NCI-H2107 treated with DMSO at 0.1 percent for 48 hours (cell line): ENCODE data around the gene KLF17.
"Not testable (repeated sequence)": the region's sequence is repeated elsewhere in the genome, so short reads cannot be mapped to it uniquely, and the experiment has no call there.

Experiments
- DNase-seq: peaks from one replicate; lab custom pipeline; 2025; ENCODE audit not compliant: unreplicated experiment; lab: John Stamatoyannopoulos, UW

KLF17 gene

GRCh38 chr1:44108971-44109370, 9.7 kb upstream of the KLF17 start:
- no peak for DNase-seq

- DNase-seq: no peak
Measured at GRCh38 chr1:44110916-44111315, 7.7 kb upstream of the KLF17 start.

GRCh38 chr1:44111861-44112260, 6.8 kb upstream of the KLF17 start:
- no peak for DNase-seq

- DNase-seq: no peak
Measured at GRCh38 chr1:44112486-44112885, 6.1 kb upstream of the KLF17 start.

- DNase-seq: no peak
Measured at GRCh38 chr1:44113095-44113609, 5.5 kb upstream of the KLF17 start.

- DNase-seq: no peak
Measured at GRCh38 chr1:44114098-44114497, 4.5 kb upstream of the KLF17 start.

- DNase-seq: not testable (repeated sequence)
Measured at GRCh38 chr1:44117272-44117671, 1.3 kb upstream of the KLF17 start.

- no peak for DNase-seq
Measured at GRCh38 chr1:44119525-44119924, 904 bp downstream of the KLF17 start.

GRCh38 chr1:44120398-44120949, 1.9 kb downstream of the KLF17 start:
- no peak for DNase-seq

GRCh38 chr1:44129616-44130500, 11.2 kb downstream of the KLF17 start:
- DNase-seq: no peak

- no peak for DNase-seq
Measured at GRCh38 chr1:44131411-44131810, 12.8 kb downstream of the KLF17 start.

- no peak for DNase-seq
Measured at GRCh38 chr1:44134071-44134920, 15.7 kb downstream of the KLF17 start.

GRCh38 chr1:44135886-44136285, 17.3 kb downstream of the KLF17 start:
- DNase-seq: no peak

GRCh38 chr1:44138239-44138638, 19.6 kb downstream of the KLF17 start:
- DNase-seq: no peak

GRCh38 chr1:44139565-44139964, 20.9 kb downstream of the KLF17 start:
- DNase-seq: not testable (repeated sequence)

GRCh38 chr1:44141531-44141930, 22.9 kb downstream of the KLF17 start, which contains the start of gene KLF18:
KLF18 (minus strand) TSS chr1:44141631; CDS start chr1:44141631, 0 bp downstream.
- DNase-seq: no peak

GRCh38 chr1:44144962-44145756, 26.5 kb downstream of the KLF17 start:
- DNase-seq: no peak

GRCh38 chr1:44146536-44147361, 28.1 kb downstream of the KLF17 start:
- DNase-seq: no peak

GRCh38 chr1:44147582-44147981, 29.0 kb downstream of the KLF17 start:
- no peak for DNase-seq

- no peak for DNase-seq
Measured at GRCh38 chr1:44151332-44151731, 32.7 kb downstream of the KLF17 start.
